Activated CD4-positive, alpha-beta T cell treated with anti-CD3 and anti-CD28 coated beads, Interleukin-2, amount 50 U/mL, for 24 hours (primary cell): ENCODE data around the gene TESPA1.
"Not testable (repeated sequence)": the region's sequence is repeated elsewhere in the genome, so short reads cannot be mapped to it uniquely, and the experiment has no call there.

ENCODE experiments used
- DNase-seq, 2 donors: peaks; one replicate each; pipeline ENCODE4 v3.0.0-alpha.2; 2020; ENCODE audit warnings: low read depth in 1 of 2, low spot score in 1 of 2

TESPA1 gene

GRCh38 chr12:54949073-54949711 lies 35.4 kb downstream of the TESPA1 start:
- DNase-seq = no peak

- DNase-seq = no peak
These were observed 36.4 kb downstream of the TESPA1 start for GRCh38 chr12:54948171-54948570.

DNA sequence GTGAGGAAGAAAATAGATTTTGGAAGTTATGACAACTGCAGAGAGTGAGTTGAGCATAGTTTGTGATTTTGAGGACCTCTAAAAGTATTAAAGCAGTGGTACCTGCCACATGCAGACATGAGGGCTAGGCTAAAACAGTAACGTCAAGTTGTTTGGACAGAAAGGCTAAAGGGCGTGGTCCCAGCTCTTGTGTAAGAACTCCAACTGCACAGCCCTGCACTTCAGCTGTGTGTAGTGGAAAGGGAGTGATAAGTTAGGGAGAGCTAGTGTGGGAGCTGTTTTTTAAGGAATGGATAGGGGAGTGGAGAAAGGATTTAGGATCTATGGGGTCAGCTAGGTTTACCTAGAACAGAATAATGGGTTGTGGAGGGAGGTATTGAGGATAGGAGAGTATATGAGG lies 39.5 kb downstream of the TESPA1 start:
- no peak for DNase-seq

DNA sequence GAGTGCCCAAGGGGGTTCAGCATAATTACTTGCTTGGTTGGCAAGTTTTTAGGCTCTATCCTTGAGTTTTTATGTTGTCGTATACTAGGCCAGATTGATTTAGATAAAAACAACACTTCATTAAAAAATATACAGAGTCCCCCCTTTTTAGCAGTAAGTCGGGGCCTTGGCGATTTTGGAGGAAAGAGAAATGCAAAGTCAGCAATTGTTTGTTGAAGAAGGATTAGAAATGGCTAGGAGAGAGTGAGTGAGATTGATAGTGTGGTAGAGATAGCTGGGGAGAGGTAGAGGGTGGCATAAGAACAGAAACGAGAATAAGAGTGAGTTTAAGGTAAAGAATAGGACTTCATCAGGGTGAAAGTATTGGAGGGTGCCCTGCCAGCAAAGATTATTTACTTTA lies 41.3 kb downstream of the TESPA1 start:
- not testable (repeated sequence) for DNase-seq

DNA sequence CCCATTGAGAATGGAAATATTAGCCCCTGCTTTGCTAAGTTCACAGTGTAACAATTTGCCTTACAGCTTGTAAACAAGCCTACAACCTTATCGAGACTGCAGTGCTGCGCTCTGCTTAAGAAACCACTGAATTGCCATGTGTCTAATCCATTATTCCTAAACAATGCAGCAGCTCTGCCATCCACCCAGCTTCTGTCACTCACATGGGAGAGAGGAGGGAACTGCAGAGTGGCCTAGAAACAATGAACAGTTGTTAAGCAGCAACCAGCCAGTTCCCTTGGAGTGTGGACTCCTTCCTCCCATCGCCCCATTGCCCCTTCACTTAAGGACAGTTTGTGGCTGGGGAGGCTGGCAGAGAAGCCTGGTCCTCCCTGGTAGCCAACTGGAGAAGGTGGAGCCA lies 42.9 kb downstream of the TESPA1 start:
- DNase-seq = no peak

GRCh38 chr12:54940727-54941315 lies 43.7 kb downstream of the TESPA1 start:
- DNase-seq = no peak

GRCh38 chr12:54937929-54938328 lies 46.6 kb downstream of the TESPA1 start:
- DNase-seq = no peak

DNA sequence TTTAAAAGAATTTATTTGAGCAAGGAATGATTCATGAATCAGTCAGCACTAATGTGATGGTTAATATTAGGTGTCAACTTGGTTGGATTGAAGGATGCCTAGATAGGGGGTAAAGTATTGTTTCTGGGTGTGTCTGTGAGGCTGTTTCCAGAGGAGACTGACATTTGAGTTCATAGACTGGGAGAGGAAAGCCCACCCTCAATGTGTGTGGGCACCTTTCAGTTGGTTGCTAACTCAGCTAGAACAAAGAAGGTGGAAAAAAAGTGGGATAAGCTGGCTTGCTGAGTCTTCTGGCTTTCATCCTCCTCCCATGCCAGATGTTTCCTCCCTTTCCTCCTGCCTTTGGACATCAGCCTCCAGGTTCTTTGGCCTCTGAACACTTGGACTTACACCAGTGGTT lies 47.2 kb downstream of the TESPA1 start:
- no peak for DNase-seq

GRCh38 chr12:54936736-54937135 lies 47.8 kb downstream of the TESPA1 start:
- no peak for DNase-seq

DNA sequence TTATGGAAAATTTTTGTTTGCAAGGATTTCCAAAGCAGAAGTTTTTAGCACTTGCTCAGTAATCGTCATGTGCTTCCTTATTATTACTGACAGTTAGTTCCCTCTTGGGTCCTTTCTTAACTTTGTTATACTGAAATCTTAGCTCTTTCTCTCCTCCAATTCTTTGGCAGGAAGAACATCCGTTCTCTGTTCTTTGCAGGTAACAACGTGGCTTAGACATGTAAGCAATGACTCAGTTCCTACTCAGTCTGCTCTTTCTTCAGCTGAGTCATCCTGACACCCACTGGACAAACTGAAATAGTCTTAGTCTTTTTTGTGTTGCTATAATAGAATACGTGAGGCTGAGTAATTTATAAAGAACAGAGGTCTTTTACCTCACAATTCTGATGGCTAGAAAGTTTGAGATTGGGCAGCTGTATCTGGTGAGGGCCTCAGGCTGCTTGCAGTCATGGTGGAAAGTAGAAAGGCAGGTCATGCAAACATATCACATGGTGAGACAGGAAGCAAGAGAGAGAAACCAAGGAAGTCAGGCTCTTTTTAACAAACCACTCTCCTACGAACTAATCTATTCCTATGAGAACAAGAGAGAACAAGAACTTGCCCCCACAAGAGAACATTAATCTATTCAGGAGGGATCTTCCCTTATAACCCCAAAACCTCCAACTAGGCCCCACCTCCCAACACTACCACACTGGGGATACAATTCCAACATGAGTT lies 49.2 kb downstream of the TESPA1 start:
- DNase-seq = peak; percentile 32 to 59

DNA sequence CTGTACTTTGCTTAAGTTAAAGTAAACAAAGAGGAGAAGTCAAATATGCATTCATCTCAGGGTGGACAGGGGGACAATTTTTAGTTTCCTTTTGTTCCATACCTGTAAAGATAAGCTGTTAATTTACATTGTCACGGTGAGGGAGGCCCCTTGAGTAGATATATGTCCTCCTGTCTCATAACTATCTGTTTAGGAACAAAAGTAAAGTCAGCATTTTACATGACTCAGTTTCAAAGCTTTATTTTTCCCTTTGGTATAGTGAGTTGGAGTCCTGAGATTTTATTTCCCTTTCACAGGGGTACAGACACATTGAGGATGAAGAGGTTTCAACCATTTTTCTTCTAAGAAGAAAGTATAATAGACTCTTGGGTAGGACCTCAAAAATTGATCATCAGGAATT lies 50.1 kb downstream of the TESPA1 start:
- DNase-seq = no peak

DNA sequence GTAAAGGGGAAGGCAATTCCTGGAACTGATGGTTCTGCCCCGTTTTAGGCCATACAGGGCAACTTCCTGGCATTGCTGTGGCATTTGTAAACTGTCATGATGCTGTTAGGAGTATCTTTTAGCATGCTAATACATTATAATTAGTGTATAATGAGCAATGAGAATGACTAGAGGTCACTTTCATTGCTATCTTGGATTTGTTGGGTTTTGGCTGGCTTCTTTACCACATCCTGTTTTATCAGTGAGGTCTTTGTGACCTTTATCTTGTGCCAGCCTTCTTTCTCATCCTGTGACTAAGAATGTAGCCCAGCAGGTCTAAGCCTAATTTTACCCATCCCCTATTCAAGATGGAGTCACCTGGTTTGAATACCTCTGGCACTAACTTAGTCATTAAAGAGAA lies 51.2 kb downstream of the TESPA1 start:
- DNase-seq = no peak

DNA sequence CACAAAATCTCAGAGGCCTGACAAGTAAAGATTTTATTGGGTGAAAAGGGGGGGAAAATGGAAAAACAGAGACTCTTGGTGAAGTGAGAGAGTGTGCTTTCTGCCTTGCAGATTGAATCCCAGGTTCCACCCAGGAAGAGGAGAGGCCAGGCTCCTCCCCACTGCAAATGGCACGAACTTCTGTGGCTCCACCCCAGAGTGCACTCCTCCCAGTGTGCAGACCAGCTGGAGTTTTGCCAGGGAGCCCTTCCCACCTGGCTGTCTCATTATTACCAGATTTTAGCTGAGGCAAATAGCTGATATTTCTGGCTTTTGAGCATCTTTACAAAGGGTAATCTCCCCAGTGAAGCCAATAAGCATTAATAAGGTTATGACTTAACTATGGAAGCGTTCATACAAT lies 51.9 kb downstream of the TESPA1 start:
- DNase-seq = no peak

DNA sequence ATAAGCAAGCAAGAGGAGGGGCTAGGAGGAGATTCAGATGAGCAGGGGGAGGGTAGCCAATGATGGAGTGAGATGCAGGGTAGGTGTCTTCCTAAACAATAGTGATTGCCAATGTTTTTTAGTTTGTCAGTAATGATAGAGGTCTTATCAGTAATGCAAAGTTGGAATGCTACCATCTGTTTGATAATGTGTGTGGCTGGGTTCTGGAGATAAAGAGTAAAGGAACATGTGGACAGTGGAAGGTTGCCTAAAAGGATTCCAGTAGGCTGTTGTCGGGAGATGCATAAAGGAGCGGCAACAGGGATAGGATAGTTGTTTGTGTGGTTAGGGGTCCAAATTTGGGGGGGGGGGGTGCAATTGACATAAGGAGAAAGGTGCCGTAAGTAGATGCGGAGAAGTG lies 52.5 kb downstream of the TESPA1 start:
- DNase-seq = no peak

- no peak for DNase-seq
These were observed 54.6 kb downstream of the TESPA1 start for GRCh38 chr12:54929998-54930397.

GRCh38 chr12:54926246-54926645 lies 58.3 kb downstream of the TESPA1 start:
- no peak for DNase-seq

- DNase-seq = no peak
These were observed 59.4 kb downstream of the TESPA1 start for GRCh38 chr12:54924972-54925707.

GRCh38 chr12:54917001-54917488 lies 67.5 kb downstream of the TESPA1 start:
- DNase-seq = no peak
